Endothelial cell of umbilical vein (primary cell): ENCODE results near the gene NELL2.

Source experiments
- CTCF ChIP-seq, 2 donors: IDR thresholded peaks; 1 replicate in 1 of 2; 2 replicates in 1 of 2; pipeline ENCODE4 v1.5.1; 2011; ENCODE audit warnings: low read length in 2 of 2, mild to moderate bottlenecking in 2 of 2, moderate library complexity in 2 of 2, control low read depth in 1 of 2, inconsistent platforms in 1 of 2, low read depth in 1 of 2; ENCODE audit not compliant: insufficient read depth in 1 of 2; ENCODE audit errors: extremely low read depth in 1 of 2
- EZH2 ChIP-seq: IDR thresholded peaks from 2 replicates; pipeline ENCODE4 v1.6.1; 2012; ENCODE audit warnings: borderline replicate concordance, low read depth, mild to moderate bottlenecking, moderate library complexity, low read length, inconsistent platforms; ENCODE audit not compliant: severe bottlenecking
- FOS ChIP-seq: IDR thresholded peaks from 2 replicates; pipeline ENCODE4 v1.6.1; 2011; ENCODE audit warnings: mild to moderate bottlenecking, low read length, moderate library complexity, borderline replicate concordance; ENCODE audit not compliant: insufficient read depth
- JUN ChIP-seq: IDR thresholded peaks from 2 replicates; pipeline ENCODE4 v1.6.1; 2011; ENCODE audit warnings: borderline replicate concordance, low read depth; ENCODE audit not compliant: insufficient read length, insufficient read depth
- MAX ChIP-seq: IDR thresholded peaks from 2 replicates; pipeline ENCODE4 v1.6.1; 2011; ENCODE audit not compliant: insufficient read depth, insufficient read length
- POLR2A ChIP-seq: IDR thresholded peaks from 2 replicates; pipeline ENCODE4 v1.6.1; 2012; ENCODE audit warnings: low read depth, mild to moderate bottlenecking, control low read depth, low read length
- POLR2AphosphoS5 ChIP-seq: IDR thresholded peaks from 2 replicates; pipeline ENCODE4 v1.6.1; 2012; ENCODE audit warnings: low read depth, mild to moderate bottlenecking, control low read depth, low read length, moderate library complexity; ENCODE audit not compliant: insufficient read depth

- TF ChIP-seq CTCF (IDR thresholded peaks at IDR 0.05; ENCODE audit: extremely low read depth in 1 of 2, insufficient read depth in 1 of 2, low read depth in 1 of 2, low read length in 2 of 2) (no peak), POLR2A (no peak), MAX (no peak), EZH2 (no peak), JUN (no peak), POLR2AphosphoS5 (no peak), FOS (no peak)
Observed at GRCh38 chr12:44842669-44843068, 33.4 kb downstream of the NELL2 start.
